ENCODE measurements around the gene ACOX2. TPM values are rescaled to one million over a fixed set of nuclear protein-coding genes. Genes with fewer than 3 reads are reported as not detected.

Gene ACOX2
- total RNA-seq, 1 experiment from 2014 or later: 3.5 TPM

DNA sequence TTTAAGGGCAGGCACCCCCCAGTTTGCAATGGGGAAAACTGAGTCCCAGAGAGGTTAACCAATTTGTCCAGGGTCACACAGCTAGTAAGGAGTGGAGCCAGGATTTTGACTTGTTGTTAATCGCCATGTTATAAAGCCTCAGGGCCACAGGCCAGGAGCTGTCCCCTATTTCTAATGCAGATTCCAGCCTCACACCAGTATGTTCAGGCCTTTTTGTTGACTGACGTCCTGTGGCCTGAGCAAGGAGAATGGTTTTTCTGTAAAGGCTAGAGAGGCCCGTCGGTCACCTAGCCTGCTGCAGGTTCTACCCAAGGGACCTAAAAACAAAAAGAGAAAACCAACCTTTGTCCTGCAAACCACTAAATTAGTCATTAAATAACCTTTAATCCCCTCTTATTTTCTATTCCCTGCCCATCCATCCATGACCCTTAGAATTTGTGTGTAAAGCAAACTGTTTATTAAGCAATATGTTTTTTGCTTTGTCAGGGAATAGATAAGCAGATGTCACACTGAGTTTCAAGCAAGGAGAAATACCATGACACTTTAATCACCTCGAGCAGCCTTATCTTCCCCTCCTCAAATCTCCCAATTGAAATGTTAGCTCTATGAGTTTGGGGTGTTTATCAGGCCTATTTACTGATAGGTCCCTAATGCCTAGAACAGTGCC, 14.1 kb downstream of the ACOX2 start:
- Histone ChIP-seq H3K27ac (no peak overlapping the region), H3K27me3 (ENCODE audit: insufficient read depth, low read depth) (no peaks in the 10 kb centered on the region), H3K4me1 (replicated peaks; ENCODE audit: insufficient read depth) (peaks cover 22% of the 10 kb centered on the region), H2AFZ (no peak overlapping the region), H3K4me3 (no peak overlapping the region), H3K9me3 (ENCODE audit: insufficient read depth, low read depth) (no peaks in the 10 kb centered on the region), H4K20me1 (ENCODE audit: insufficient read depth) (no peaks in the 10 kb centered on the region), H3K79me2 (ENCODE audit: low read depth) (no peaks in the 10 kb centered on the region), H3K4me2 (no peak overlapping the region), H3K9me2 (ENCODE audit: insufficient read depth) (no peaks in the 10 kb centered on the region), H3F3A (ENCODE audit: insufficient read depth, low read depth) (peaks cover 6% of the 10 kb centered on the region; the same call in 1 of the 2 replicates), H3K36me3 (ENCODE audit: low read depth) (no peaks in the 10 kb centered on the region)
- no peak for DNase-seq
- CTCF ChIA-PET: no interaction called here
- intact Hi-C loops (cut with micrococcal nuclease; ENCODE audit: unreplicated experiment): no loop called here
- TF ChIP-seq EZH2 (IDR thresholded peaks at IDR 0.05; ENCODE audit: low read depth) (no peak), CTCF (conservative IDR thresholded peaks at IDR 0.05) (no peak)
- no TSS peak for BruUV-seq (replicated peaks)
- POLR2A ChIA-PET (ENCODE audit: unreplicated experiment): no interaction called here

DNA sequence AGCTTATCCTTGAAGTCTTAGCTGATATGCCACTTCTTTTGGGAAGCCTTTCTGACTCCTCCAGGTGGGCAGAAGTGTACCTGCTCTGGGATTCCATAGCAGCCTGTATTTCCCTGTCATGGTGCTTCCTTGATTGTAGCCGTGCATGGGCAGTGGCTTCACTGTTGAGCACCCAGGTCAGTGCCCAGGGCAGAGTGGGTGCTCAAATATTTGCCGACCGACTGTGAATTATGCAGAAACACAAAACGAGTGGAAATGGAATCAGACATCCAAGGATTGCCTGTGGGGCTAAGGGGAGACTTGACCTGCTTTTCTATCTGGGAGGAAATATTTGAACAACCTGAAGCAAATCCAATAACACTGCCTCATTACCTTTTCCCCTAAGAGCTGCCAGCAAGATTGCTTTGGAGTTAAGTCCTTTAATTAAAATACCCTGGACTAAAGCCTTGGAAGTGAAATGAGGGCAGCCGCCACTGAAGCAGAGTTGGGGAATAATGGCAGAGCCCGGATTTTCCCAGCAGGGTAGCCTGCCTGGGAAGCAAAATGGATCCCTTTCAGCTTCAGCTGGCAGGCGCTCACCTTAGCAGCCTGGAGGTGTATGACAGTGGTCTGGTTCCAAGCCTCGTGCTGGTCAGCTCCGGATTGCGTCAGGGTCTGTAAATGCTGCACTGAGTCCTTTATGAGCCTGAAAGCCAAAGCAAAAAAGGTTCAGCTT, 14.9 kb downstream of the ACOX2 start:
- intact Hi-C loops (cut with micrococcal nuclease; ENCODE audit: unreplicated experiment): no loop called here
- Histone ChIP-seq H3K4me2 (no peak overlapping the region), H3K4me1 (replicated peaks; ENCODE audit: insufficient read depth) (peaks cover 20% of the 10 kb centered on the region), H3K9me2 (ENCODE audit: insufficient read depth) (no peaks in the 10 kb centered on the region), H3K4me3 (no peak overlapping the region), H3K27ac (no peak overlapping the region), H3K9me3 (ENCODE audit: insufficient read depth, low read depth) (no peaks in the 10 kb centered on the region), H3K27me3 (ENCODE audit: insufficient read depth, low read depth) (no peaks in the 10 kb centered on the region), H2AFZ (no peak overlapping the region), H4K20me1 (ENCODE audit: insufficient read depth) (no peaks in the 10 kb centered on the region), H3F3A (ENCODE audit: insufficient read depth, low read depth) (peaks cover 6% of the 10 kb centered on the region; the same call in 1 of the 2 replicates), H3K79me2 (ENCODE audit: low read depth) (no peaks in the 10 kb centered on the region), H3K36me3 (ENCODE audit: low read depth) (no peaks in the 10 kb centered on the region)
- no TSS peak for BruUV-seq (replicated peaks)
- CTCF ChIA-PET: no interaction called here
- POLR2A ChIA-PET (ENCODE audit: unreplicated experiment): no interaction called here
- no peak for DNase-seq
- TF ChIP-seq EZH2 (IDR thresholded peaks at IDR 0.05; ENCODE audit: low read depth) (no peak), CTCF (conservative IDR thresholded peaks at IDR 0.05) (no peak)

DNA sequence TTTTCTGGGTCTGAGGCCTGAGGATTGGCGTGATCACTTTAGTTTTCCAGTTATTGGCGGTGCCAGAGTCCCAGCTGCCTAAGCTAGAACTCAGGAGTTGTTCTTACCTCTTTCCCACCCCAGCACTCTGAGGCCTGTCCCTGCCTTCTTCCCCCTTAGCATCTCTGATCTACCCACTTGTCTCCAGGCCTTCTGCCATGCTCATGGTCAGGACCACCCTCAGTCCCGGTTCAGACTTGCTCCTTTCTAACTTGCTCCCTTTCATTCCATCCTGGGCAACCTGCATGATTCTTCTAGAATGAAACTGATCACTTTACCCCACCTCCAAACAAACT, 15.7 kb downstream of the ACOX2 start:
- TF ChIP-seq EZH2 (IDR thresholded peaks at IDR 0.05; ENCODE audit: low read depth) (no peak), CTCF (conservative IDR thresholded peaks at IDR 0.05) (no peak)
- H3K9me2 ChIP-seq (ENCODE audit: insufficient read depth): no peaks in the 10 kb centered on the region
- no peak overlapping the region for H3K4me2 ChIP-seq
- H3K9me3 ChIP-seq (ENCODE audit: insufficient read depth, low read depth): no peaks in the 10 kb centered on the region
- peaks cover 15% of the 10 kb centered on the region for H3K4me1 ChIP-seq (replicated peaks; ENCODE audit: insufficient read depth)
- intact Hi-C loops (cut with micrococcal nuclease; ENCODE audit: unreplicated experiment): no loop called here
- BruUV-seq (replicated peaks): no TSS peak
- no peak overlapping the region for H3K27ac ChIP-seq
- H4K20me1 ChIP-seq (ENCODE audit: insufficient read depth): no peaks in the 10 kb centered on the region
- no peak for DNase-seq
- H3K79me2 ChIP-seq (ENCODE audit: low read depth): no peaks in the 10 kb centered on the region
- H3F3A ChIP-seq (ENCODE audit: insufficient read depth, low read depth): peaks cover 4% of the 10 kb centered on the region; the same call in 1 of the 2 replicates
- H3K36me3 ChIP-seq (ENCODE audit: low read depth): no peaks in the 10 kb centered on the region
- no peaks in the 10 kb centered on the region for H3K27me3 ChIP-seq (ENCODE audit: insufficient read depth, low read depth)
- no peak overlapping the region for H3K4me3 ChIP-seq
- CTCF ChIA-PET: no interaction called here
- H2AFZ ChIP-seq: no peak overlapping the region
- POLR2A ChIA-PET (ENCODE audit: unreplicated experiment): no interaction called here
